ENCODE results near the gene MFF. TPM values are rescaled to one million over a fixed set of nuclear protein-coding genes. Genes with fewer than 3 reads are reported as not detected.

The MFF gene
- total RNA-seq, 1 donor from 2014 or later, result 77.3 TPM

DNA sequence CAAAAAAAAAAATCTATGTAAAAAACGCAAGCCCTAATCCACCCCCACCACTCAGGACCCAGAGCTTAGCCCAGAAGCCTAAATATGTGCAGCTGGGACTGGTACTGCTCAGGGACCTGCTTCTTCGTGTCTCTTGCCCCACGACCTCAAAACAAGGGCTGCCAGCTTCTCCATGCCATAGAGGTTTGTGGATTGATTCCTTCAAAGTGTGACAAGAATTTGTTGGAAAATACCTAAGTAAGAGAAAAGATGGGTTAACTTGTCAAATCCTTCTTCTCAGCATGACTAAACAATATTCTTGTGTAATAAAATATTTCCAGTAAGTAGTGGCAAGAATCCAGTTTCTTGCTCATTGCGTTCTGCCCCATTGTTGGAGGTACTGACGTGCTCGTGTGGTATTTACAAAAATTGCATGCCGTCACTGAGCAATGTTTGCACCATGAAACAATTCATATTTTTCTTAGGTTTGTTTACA, 63.5 kb downstream of the MFF start:
- Mint-ChIP-seq H3K27me3 (ENCODE audit: low read depth) (no peaks in the 10 kb centered on the region), H3K4me1 (ENCODE audit: low read depth) (peaks cover 2% of the 10 kb centered on the region)
- DNase-seq (ENCODE audit: low spot score), result no peak

DNA sequence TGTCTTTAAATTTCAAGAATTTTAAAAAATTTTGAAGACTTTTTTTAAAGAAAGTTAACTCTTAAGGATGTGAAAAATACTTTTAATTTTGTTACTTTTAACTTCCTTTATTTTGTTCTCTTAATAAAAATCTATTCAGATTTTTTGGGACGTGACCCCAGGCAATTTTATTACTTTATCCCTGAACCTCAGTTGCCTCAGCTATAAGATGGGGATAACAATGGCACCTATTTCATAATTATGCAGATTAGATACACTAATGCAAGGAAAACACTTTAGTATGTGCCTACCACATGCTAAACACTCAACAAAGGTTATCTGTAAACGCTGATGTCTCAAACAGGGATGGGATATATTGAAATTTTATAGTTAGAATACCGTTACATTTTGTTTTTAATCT, 64.2 kb downstream of the MFF start:
- Mint-ChIP-seq H3K27me3 (ENCODE audit: low read depth) (no peaks in the 10 kb centered on the region), H3K4me3 (ENCODE audit: low read depth) (no peak overlapping the region), H3K36me3 (ENCODE audit: low read depth) (no peaks in the 10 kb centered on the region), H3K9me3 (no peaks in the 10 kb centered on the region), H3K27ac (no peak overlapping the region), H3K4me1 (ENCODE audit: low read depth) (peaks cover 2% of the 10 kb centered on the region)
- no peak for DNase-seq (ENCODE audit: low spot score)
- intact Hi-C loops (cut with micrococcal nuclease), result no loop called here

More for the DNA sequence above, 63.5 kb downstream of the MFF start:
- no peak overlapping the region for H3K27ac Mint-ChIP-seq
- intact Hi-C loops (cut with micrococcal nuclease), result no loop called here
- no peak overlapping the region for H3K4me3 Mint-ChIP-seq (ENCODE audit: low read depth)
- H3K36me3 Mint-ChIP-seq (ENCODE audit: low read depth), result no peaks in the 10 kb centered on the region
- H3K9me3 Mint-ChIP-seq, result no peaks in the 10 kb centered on the region

DNA sequence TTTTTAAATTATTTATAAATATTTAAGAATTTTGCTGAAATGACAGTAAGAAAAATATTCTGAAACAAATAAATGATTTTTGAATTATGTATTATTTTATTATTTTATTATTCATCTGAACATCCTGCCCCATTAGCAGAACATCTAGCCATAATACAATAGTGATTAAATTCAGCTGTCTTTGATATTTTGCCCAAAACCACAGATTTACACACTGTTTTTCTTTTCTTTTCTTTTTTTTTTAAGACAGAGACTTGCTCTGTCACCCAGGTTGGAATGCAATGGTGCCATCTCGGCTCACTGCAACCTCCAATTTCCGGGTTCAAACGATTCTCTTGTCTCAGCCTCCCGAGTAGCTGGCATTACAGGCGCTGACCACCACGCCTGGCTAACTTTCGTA, 64.6 kb downstream of the MFF start:
- no peak overlapping the region for H3K27ac Mint-ChIP-seq
- no peaks in the 10 kb centered on the region for H3K27me3 Mint-ChIP-seq (ENCODE audit: low read depth)
- intact Hi-C loops (cut with micrococcal nuclease), result no loop called here
- no peaks in the 10 kb centered on the region for H3K9me3 Mint-ChIP-seq
- H3K4me1 Mint-ChIP-seq (ENCODE audit: low read depth), result peaks cover 2% of the 10 kb centered on the region
- H3K4me3 Mint-ChIP-seq (ENCODE audit: low read depth), result no peak overlapping the region
- H3K36me3 Mint-ChIP-seq (ENCODE audit: low read depth), result no peaks in the 10 kb centered on the region
- DNase-seq (ENCODE audit: low spot score), result no peak

DNA sequence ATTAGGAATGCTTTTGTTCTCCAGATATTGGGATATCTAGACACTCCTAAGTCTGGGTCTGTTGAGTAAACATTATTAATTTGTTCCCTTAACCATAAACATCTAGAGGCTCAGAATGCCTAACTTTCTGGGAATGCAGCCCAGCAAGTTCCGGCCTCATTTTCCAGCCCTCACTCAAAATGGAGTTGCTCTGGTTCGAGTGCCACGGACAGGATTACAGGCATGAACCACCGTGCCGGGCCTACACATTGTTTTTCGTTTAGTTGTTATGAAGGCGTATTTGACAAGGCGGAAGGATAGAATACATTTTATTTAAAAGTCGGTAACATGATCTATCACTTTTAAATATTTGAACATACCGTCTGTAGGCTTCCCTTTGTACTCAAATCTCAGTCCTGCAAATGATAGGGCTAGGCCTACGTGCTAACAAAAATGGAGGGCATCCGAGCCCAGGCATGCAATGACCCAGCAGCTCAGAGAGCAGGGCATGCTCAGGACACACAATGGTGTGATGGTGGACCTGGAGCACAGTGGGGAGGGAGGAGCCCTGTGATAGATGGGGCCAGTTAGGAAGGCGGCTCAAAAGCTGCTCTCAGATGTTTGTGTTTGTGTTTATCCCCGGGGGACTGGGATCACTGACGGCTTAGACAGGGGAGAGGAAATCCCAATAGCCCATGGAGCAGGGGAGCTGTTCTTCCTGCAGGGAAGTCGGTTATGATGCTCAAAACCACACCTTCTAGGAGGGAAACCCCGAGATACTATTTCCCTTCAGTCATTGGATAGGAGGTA, 65.6 kb downstream of the MFF start:
- H3K4me3 Mint-ChIP-seq (ENCODE audit: low read depth), result no peak overlapping the region
- no peak for DNase-seq (ENCODE audit: low spot score)
- H3K27me3 Mint-ChIP-seq (ENCODE audit: low read depth), result no peaks in the 10 kb centered on the region
- H3K4me1 Mint-ChIP-seq (ENCODE audit: low read depth), result peaks cover 2% of the 10 kb centered on the region
- no peaks in the 10 kb centered on the region for H3K9me3 Mint-ChIP-seq
- H3K27ac Mint-ChIP-seq, result no peak overlapping the region
- intact Hi-C loops (cut with micrococcal nuclease), result no loop called here
- H3K36me3 Mint-ChIP-seq (ENCODE audit: low read depth), result no peaks in the 10 kb centered on the region

DNA sequence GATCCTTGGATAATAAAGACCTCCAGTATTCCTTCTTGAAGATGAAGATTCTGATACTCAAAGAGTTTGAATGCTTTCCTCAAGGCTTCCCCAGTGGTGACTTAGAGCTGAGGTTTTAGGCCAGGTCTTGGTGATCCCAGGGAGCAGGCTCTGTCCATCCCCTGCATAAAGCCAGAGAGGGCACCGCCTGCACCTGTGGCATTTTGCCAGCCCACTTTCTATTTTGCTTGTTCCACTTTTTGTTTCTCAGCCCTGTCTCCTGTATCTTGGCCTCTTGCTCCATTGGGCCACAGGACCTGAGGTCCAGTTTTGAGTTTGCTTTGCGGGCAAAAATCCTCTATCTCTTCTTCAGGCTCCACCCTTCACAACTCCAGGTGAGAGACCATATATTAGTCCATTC, 69.3 kb downstream of the MFF start:
- no peaks in the 10 kb centered on the region for H3K9me3 Mint-ChIP-seq
- no peak for DNase-seq (ENCODE audit: low spot score)
- intact Hi-C loops (cut with micrococcal nuclease), result no loop called here
- H3K27ac Mint-ChIP-seq, result no peak overlapping the region
- H3K36me3 Mint-ChIP-seq (ENCODE audit: low read depth), result no peaks in the 10 kb centered on the region
- H3K4me1 Mint-ChIP-seq (ENCODE audit: low read depth), result peaks cover 6% of the 10 kb centered on the region
- H3K27me3 Mint-ChIP-seq (ENCODE audit: low read depth), result no peaks in the 10 kb centered on the region
- no peak overlapping the region for H3K4me3 Mint-ChIP-seq (ENCODE audit: low read depth)

DNA sequence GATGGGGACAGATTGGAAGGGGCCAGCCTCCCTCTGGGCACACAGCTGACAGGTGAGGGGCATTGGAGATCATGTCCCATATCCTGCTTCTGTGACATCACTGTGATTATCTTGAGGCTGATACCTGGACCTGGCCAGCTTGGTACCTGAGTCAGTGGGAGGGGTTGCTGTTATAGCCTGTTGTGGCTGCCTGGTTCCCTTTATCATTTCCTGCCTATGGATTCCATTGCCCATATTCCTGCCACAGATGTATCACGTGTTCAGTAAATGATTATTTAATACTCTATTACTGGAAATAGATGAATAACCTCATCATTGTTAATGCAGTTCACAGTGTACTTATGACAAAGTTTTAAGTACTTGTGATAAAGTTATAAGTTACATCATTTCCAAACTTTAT, 70.5 kb downstream of the MFF start:
- Mint-ChIP-seq H3K4me1 (ENCODE audit: low read depth) (peaks cover 6% of the 10 kb centered on the region), H3K36me3 (ENCODE audit: low read depth) (no peaks in the 10 kb centered on the region), H3K27me3 (ENCODE audit: low read depth) (no peaks in the 10 kb centered on the region), H3K9me3 (no peaks in the 10 kb centered on the region), H3K4me3 (ENCODE audit: low read depth) (no peak overlapping the region), H3K27ac (no peak overlapping the region)
- intact Hi-C loops (cut with micrococcal nuclease), result no loop called here
- DNase-seq (ENCODE audit: low spot score), result no peak

DNA sequence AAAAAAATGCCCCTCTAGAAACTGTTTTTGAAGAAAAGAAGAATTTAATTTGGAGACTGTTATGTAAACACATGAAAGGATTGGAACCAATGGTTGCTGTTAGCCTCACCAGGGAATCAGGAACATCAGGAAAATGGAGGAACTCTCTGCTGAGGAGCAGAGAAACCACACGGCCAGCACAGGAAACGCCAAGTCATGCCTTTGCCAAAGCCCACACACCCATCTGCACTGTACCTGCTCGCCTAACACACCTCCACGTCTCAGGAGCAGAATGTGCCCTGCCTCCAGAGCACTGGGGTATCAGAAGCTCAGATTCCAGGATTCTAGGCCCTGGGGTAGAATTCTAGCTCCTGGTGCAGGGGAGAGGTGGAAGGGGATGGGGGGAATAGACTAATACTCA, 72.5 kb downstream of the MFF start:
- H3K27me3 Mint-ChIP-seq (ENCODE audit: low read depth), result no peaks in the 10 kb centered on the region
- no peaks in the 10 kb centered on the region for H3K36me3 Mint-ChIP-seq (ENCODE audit: low read depth)
- H3K4me3 Mint-ChIP-seq (ENCODE audit: low read depth), result no peak overlapping the region
- H3K9me3 Mint-ChIP-seq, result no peaks in the 10 kb centered on the region
- no peak for DNase-seq (ENCODE audit: low spot score)
- H3K4me1 Mint-ChIP-seq (ENCODE audit: low read depth), result peaks cover 6% of the 10 kb centered on the region
- intact Hi-C loops (cut with micrococcal nuclease), result no loop called here
- H3K27ac Mint-ChIP-seq, result no peak overlapping the region

DNA sequence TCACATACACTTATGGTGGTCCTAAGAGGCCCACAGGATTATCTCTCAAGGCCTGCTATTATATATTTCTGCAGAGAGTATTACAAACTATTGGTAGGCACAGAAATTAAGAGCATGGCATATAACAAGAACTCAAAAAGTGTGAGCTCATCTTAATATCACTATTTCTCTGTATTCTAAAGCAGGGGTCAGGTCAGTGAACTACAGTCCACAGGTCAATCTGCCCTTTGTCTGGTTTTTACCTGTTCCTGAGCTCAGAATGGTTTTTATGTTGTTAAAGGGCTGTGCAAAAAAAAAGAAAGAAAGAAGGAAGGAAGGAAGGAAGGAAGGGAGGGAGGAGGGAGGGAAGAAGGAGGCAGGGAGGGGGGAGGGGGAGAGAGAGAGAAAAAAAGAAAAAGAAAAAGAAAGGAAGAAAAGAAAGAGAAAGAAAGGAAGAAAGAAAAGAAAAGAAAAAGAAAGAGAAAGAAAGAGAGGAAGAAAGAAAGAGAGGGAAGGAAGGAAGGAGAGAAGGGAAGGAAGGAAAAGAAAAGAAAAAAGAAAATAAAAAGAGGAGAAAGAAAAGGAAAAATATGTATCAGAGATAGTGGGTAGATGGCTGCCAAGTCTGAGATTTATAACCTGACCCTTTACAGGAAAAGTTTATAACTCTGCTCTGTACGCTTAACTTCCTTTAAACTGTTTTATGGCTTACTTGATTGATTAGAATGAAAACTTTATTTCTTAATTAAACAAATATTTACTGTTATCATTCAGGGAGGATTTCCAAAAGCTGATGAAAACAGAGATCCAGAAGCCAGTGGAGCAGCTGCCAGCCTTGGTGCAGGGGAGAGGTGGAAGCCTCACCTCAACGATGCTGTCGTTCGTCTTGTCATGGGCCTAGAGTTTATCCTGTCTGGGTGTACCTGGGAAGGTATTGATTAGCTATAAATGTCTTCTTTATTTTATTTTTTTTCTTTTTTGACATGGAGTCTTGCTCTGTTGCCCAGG, 73.9 kb downstream of the MFF start:
- Mint-ChIP-seq H3K36me3 (ENCODE audit: low read depth) (no peaks in the 10 kb centered on the region), H3K4me1 (ENCODE audit: low read depth) (peaks cover 7% of the 10 kb centered on the region), H3K27me3 (ENCODE audit: low read depth) (no peaks in the 10 kb centered on the region), H3K4me3 (ENCODE audit: low read depth) (no peak overlapping the region), H3K27ac (no peak overlapping the region), H3K9me3 (no peaks in the 10 kb centered on the region)
- no peak for DNase-seq (ENCODE audit: low spot score)
- intact Hi-C loops (cut with micrococcal nuclease), result no loop called here

DNA sequence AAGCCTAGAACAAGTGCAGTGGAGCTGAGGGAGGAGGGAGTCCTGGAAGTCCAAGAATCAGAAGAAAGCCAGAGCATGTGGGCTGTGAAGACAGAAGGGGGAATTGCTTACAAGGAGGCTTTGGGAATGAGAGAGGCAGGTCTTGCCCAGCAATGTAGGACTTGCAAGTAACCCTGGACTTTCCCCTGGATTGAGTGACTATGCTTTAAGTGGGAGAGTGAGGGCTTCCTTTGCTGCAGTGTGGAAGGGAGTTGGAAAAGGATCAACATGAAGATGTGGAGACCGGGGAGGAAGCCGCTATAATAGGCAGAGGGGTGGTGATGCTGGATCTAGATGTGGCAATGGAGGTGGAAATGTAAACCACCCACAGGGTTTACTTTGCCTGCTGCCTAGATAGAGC, 76.5 kb downstream of the MFF start:
- intact Hi-C loops (cut with micrococcal nuclease), result no loop called here
- Mint-ChIP-seq H3K4me3 (ENCODE audit: low read depth) (no peak overlapping the region), H3K9me3 (no peaks in the 10 kb centered on the region), H3K27ac (no peak overlapping the region), H3K4me1 (ENCODE audit: low read depth) (peaks cover 21% of the 10 kb centered on the region), H3K27me3 (ENCODE audit: low read depth) (no peaks in the 10 kb centered on the region), H3K36me3 (ENCODE audit: low read depth) (no peaks in the 10 kb centered on the region)
- DNase-seq (ENCODE audit: low spot score), result no peak

DNA sequence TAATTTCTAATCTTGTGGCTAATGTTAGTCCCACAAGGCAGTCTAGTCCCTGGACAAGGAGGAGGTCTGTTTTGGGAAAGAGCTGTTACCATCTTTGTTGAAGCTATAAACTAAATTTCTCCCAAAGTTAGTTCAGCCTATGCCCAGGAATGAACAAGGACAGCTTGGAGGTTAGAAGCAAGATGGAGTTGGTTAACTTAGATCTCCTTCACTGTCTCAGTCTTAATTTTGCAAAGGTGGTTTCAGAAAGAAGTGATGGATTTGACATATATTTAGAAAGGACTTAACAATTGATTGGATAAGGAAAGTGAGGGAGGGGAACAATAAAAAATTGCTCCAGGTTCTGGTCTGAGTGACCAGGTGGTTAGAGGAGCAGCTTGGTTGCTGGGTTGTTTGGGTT, 77.3 kb downstream of the MFF start:
- no peaks in the 10 kb centered on the region for H3K36me3 Mint-ChIP-seq (ENCODE audit: low read depth)
- no peak overlapping the region for H3K27ac Mint-ChIP-seq
- peaks cover 27% of the 10 kb centered on the region for H3K4me1 Mint-ChIP-seq (ENCODE audit: low read depth)
- H3K4me3 Mint-ChIP-seq (ENCODE audit: low read depth), result no peak overlapping the region
- no peaks in the 10 kb centered on the region for H3K9me3 Mint-ChIP-seq
- no peaks in the 10 kb centered on the region for H3K27me3 Mint-ChIP-seq (ENCODE audit: low read depth)
- DNase-seq (ENCODE audit: low spot score), result no peak
- intact Hi-C loops (cut with micrococcal nuclease), result no loop called here

DNA sequence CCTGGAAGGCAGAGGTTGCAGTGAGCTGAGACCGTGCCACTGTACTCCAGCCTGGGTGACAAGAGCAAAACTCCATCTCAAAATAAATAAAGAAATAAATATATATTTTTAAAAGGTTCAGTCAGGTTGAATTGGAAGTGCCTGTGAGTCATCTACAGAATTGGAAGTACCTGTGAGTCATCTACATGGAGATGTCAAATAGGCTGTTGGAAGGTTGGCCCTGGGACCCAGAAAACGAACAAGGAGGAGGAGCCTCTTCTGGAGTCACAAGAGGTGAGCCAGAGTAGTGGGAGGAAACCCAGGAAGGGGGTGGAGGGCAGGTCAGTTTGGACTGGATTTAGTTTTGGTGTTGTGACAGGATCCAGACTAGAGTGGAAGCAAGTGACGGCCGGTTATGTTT, 77.9 kb downstream of the MFF start:
- H3K27ac Mint-ChIP-seq, result no peak overlapping the region
- peaks cover 26% of the 10 kb centered on the region for H3K4me1 Mint-ChIP-seq (ENCODE audit: low read depth)
- no peaks in the 10 kb centered on the region for H3K9me3 Mint-ChIP-seq
- H3K4me3 Mint-ChIP-seq (ENCODE audit: low read depth), result no peak overlapping the region
- DNase-seq (ENCODE audit: low spot score), result no peak
- intact Hi-C loops (cut with micrococcal nuclease), result no loop called here
- H3K27me3 Mint-ChIP-seq (ENCODE audit: low read depth), result no peaks in the 10 kb centered on the region
- H3K36me3 Mint-ChIP-seq (ENCODE audit: low read depth), result no peaks in the 10 kb centered on the region

DNA sequence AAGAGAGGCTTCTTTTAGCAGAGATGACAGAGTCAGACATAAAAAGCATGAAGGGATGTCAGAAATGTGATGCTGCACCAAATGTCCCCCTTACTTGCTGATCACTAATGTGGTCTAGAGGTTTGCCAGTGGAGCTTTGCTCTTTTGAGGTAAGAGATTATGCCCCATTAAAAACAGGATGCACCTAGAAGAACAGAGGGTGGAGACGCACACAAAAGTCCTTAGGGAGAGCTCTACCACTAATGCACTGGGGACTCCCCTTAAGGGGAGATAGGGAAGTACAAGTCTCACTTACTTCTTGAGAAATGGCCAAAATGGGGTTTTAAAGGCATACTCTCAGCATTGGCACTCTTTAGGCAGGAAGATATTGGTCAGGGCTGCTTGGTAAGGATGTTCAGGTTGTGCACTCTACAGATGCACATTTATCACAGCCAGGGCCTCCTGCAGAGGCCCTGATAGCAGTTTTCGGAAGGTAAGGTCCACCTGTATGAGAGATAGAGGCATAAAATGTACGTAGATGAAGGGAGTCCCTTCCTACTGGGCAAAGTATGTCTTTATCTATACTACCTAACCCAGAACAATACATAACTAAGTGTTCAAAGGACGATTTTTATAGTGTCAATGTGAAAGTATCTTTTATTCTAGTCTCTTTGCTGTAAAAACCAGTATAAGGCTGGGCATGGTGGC, 79.7 kb downstream of the MFF start:
- no peak for DNase-seq (ENCODE audit: low spot score)
- intact Hi-C loops (cut with micrococcal nuclease), result loop anchor here (5.0 kb wide), 1 partner anchor 363 kb away; no protein-coding TSS in a partner anchor
- H3K4me3 Mint-ChIP-seq (ENCODE audit: low read depth), result no peak overlapping the region
- no peaks in the 10 kb centered on the region for H3K36me3 Mint-ChIP-seq (ENCODE audit: low read depth)
- H3K27ac Mint-ChIP-seq, result no peak overlapping the region
- H3K4me1 Mint-ChIP-seq (ENCODE audit: low read depth), result peaks cover 24% of the 10 kb centered on the region
- H3K27me3 Mint-ChIP-seq (ENCODE audit: low read depth), result no peaks in the 10 kb centered on the region
- no peaks in the 10 kb centered on the region for H3K9me3 Mint-ChIP-seq
